ENCODE data around the gene STRIP2. TPM values are rescaled to one million over a fixed set of nuclear protein-coding genes. Genes with fewer than 3 reads are reported as not detected.

The STRIP2 gene
- total RNA-seq, 4 donors from 2014 or later: 14.3 to 43.9 (median 24.7) TPM

DNA sequence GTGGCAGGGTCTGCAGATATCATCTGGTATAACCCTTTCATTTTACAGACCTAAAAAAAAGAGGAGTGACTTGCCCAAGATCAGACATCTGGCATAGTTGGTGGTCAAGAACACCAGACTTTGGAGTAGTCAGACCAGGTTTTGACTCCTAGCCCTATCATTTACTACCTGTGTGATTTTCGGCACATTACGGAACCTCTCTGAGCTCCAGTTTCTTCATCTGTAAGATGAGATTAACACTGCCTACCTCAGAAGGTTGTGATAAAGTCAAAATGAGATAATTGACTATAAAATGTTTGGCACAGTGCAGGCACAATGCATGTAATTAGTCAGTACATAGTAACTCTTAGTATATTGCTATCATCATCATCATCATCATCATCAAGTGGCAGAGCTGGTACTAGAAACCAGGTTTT, 1.2 kb downstream of the STRIP2 start:
- H3K9me3 ChIP-seq: no peaks in the 10 kb centered on the region
- no peak for DNase-seq
- H3K4me1 ChIP-seq: peaks cover 24 to 45% of the 10 kb centered on the region in 2 donors
- in situ Hi-C loops (cut with MboI; ENCODE audit: low sequenced_read_pairs in 4 of 4): no loop called here
- no peak for ATAC-seq
- intact Hi-C loops (cut with DNase I; ENCODE audit: low total_unique reads): loop anchor here (2.0 kb wide), 1 partner anchor 45 kb away; no protein-coding TSS in a partner anchor
- no peaks in the 10 kb centered on the region for H3K27me3 ChIP-seq
- H3K36me3 ChIP-seq: no peaks in the 10 kb centered on the region
- peak overlapping the region; percentile 86 to 92 (median 88) for H3K27ac ChIP-seq
- peak overlapping the region; percentile 74 to 89 (median 80) for H3K4me3 ChIP-seq
- TF ChIP-seq POLR2A (IDR thresholded peaks at IDR 0.05): no peak
- TF ChIP-seq, protein P1, sequence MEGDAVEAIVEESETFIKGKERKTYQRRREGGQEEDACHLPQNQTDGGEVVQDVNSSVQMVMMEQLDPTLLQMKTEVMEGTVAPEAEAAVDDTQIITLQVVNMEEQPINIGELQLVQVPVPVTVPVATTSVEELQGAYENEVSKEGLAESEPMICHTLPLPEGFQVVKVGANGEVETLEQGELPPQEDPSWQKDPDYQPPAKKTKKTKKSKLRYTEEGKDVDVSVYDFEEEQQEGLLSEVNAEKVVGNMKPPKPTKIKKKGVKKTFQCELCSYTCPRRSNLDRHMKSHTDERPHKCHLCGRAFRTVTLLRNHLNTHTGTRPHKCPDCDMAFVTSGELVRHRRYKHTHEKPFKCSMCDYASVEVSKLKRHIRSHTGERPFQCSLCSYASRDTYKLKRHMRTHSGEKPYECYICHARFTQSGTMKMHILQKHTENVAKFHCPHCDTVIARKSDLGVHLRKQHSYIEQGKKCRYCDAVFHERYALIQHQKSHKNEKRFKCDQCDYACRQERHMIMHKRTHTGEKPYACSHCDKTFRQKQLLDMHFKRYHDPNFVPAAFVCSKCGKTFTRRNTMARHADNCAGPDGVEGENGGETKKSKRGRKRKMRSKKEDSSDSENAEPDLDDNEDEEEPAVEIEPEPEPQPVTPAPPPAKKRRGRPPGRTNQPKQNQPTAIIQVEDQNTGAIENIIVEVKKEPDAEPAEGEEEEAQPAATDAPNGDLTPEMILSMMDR (IDR thresholded peaks at IDR 0.05 in 4 of 5, conservative IDR thresholded peaks at IDR 0.05 in 1 of 5): no peak

DNA sequence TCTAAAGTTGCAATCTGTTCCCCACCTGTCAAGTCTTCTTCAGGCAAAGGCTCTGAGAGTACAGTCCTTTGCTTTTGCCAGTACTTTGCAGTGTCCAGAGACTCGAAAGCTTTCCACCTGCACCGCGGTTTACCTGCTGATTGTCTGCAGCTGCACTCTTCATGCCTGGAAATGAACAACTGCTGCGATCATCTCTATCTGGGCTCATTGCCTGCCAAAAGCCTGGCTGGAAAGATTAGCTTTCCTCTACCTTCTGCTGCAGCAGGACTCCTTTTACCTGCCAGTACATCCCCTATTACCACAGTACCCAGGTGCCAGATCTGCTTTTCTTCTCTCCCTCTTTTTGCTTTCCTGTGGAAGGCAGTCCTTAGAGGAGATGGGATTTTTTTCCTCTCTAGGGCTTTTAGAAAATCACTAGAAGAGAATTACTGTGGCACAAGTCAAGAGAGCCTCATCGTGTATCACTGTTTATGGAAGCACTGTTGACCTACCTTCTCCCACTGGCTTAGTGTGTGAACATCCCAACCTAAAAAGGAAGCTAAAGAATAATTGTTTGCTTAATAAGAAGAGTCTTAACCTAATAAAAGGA, 2.2 kb downstream of the STRIP2 start:
- no peak for DNase-seq
- H3K4me3 ChIP-seq: no peak overlapping the region
- no peaks in the 10 kb centered on the region for H3K36me3 ChIP-seq
- H3K4me1 ChIP-seq: peaks cover 24 to 48% of the 10 kb centered on the region in 2 donors
- intact Hi-C loops (cut with DNase I; ENCODE audit: low total_unique reads): no loop called here
- TF ChIP-seq POLR2A (IDR thresholded peaks at IDR 0.05): no peak
- no peaks in the 10 kb centered on the region for H3K27me3 ChIP-seq
- H3K27ac ChIP-seq: peak overlapping the region; percentile 86 to 92 (median 88)
- ATAC-seq: no peak
- in situ Hi-C loops (cut with MboI; ENCODE audit: low sequenced_read_pairs in 4 of 4): no loop called here
- H3K9me3 ChIP-seq: no peaks in the 10 kb centered on the region

DNA sequence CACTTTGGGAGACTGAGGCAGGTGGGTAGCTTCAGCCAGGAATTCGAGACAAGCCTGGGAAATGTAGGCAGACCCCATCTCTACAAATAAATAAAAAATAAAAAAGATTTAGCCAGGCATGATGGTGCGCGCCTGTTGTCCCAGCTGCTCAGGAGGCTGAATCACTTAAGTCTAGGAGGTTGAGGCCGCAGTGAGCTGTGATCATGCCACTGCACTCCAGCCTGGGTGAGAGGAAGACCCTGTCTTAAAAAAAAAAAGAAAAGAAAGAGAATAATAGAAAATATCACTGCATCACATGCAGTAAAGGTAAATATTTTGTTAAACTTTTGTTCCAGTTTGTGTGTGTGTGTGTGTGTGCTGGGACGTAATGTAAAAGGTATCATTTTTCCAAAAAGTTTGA, 3.0 kb downstream of the STRIP2 start:
- ATAC-seq: no peak
- DNase-seq: no peak
- H3K4me1 ChIP-seq: peaks cover 24 to 51% of the 10 kb centered on the region in 2 donors
- no peak for TF ChIP-seq POLR2A (IDR thresholded peaks at IDR 0.05)
- TF ChIP-seq, protein P1 (IDR thresholded peaks at IDR 0.05 in 4 of 5, conservative IDR thresholded peaks at IDR 0.05 in 1 of 5): no peak
- no peak overlapping the region for H3K4me3 ChIP-seq
- H3K9me3 ChIP-seq: no peaks in the 10 kb centered on the region
- intact Hi-C loops (cut with DNase I; ENCODE audit: low total_unique reads) (no loop called here), in situ Hi-C loops (cut with MboI; ENCODE audit: low sequenced_read_pairs in 4 of 4) (no loop called here)
- H3K27me3 ChIP-seq: no peaks in the 10 kb centered on the region
- H3K27ac ChIP-seq: peak overlapping the region; percentile 86 to 92 (median 88)
- no peaks in the 10 kb centered on the region for H3K36me3 ChIP-seq

DNA sequence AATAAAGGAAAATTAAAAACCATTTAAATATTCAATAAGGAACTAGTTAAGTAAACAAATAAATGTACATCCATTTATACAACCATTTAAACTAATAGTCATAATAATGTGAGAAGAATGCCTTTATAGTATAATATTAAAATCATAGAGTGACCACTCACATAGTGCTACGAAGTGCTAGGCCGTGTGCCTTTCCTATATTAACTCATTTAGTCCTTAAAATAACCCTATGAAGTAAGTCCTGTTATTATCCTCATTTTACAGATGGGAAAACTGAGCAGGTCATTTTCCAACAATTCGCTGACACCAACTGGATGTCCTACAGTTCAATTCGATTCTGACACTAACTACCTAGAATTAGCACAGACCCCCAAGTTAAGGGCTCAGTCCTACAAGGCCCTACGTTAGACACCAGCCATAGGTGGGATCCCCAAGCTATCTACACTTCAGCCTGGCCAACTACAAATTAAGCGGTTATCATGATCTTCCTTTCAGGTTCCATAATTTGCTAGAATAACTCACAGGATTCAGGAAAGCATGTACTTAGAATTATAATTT, 4.1 kb downstream of the STRIP2 start:
- no peaks in the 10 kb centered on the region for H3K27me3 ChIP-seq
- H3K36me3 ChIP-seq: no peaks in the 10 kb centered on the region
- H3K9me3 ChIP-seq: no peaks in the 10 kb centered on the region
- intact Hi-C loops (cut with DNase I; ENCODE audit: low total_unique reads): no loop called here
- no peak for DNase-seq
- no peak for TF ChIP-seq POLR2A (IDR thresholded peaks at IDR 0.05)
- TF ChIP-seq, protein P1 (IDR thresholded peaks at IDR 0.05 in 4 of 5, conservative IDR thresholded peaks at IDR 0.05 in 1 of 5): no peak
- ATAC-seq: no peak
- in situ Hi-C loops (cut with MboI; ENCODE audit: low sequenced_read_pairs in 4 of 4): no loop called here
- H3K27ac ChIP-seq: peak overlapping the region; percentile 5 to 87 (median 67)
- H3K4me1 ChIP-seq: peaks cover 30 to 59% of the 10 kb centered on the region in 2 donors
- no peak overlapping the region for H3K4me3 ChIP-seq

DNA sequence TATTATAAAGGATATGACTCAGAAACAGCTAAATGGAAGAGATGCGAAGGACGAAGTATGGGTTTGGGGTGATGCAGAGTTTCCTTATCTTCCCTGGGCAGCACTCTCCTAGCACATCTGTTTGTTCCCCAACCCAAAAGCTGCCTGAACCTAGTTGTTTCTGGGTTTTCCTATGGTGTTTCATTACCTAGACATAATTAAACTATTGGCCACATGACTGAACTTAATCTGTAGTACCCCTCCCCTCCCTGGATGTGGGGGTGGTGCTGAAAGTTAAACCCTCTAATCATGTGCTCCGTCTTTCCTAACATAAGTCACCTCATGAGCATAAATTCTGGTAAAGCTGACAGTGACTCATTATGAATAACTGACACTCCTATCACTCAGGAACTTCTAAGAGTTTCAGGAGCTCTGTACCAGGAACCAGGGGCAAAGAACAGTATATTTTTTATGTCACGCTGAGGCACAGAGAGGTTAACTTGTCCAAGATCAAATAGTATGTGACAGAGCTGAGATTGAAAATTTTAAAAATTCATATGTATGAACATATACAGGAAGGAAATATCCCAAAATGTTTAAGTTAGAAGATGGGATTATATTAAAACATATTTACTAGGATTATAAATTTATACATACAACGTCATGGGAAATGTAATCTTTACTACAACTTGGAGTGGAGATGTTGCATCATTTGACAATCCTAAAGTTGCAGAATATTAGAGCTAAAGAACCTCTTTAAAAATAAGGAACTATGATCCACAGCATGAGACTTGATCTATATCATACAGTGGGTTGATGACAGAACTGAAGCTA, 4.8 kb downstream of the STRIP2 start:
- ATAC-seq: peak; percentile 47 to 74
- H3K9me3 ChIP-seq: no peaks in the 10 kb centered on the region
- no peaks in the 10 kb centered on the region for H3K36me3 ChIP-seq
- H3K4me3 ChIP-seq: no peak overlapping the region
- H3K27ac ChIP-seq: peak overlapping the region; percentile 5 to 87 (median 67)
- TF ChIP-seq, protein P1 (IDR thresholded peaks at IDR 0.05 in 4 of 5, conservative IDR thresholded peaks at IDR 0.05 in 1 of 5): no peak
- TF ChIP-seq POLR2A (IDR thresholded peaks at IDR 0.05): no peak
- intact Hi-C loops (cut with DNase I; ENCODE audit: low total_unique reads): no loop called here
- in situ Hi-C loops (cut with MboI; ENCODE audit: low sequenced_read_pairs in 4 of 4): no loop called here
- H3K4me1 ChIP-seq: peaks cover 32 to 62% of the 10 kb centered on the region in 2 donors
- DNase-seq: no peak
- H3K27me3 ChIP-seq: no peaks in the 10 kb centered on the region

Measured in gastrocnemius medialis (tissue), 4 donors.